HG02884 (cell line): ENCODE measurements around the gene EIF1AD.

Source experiments
- ATAC-seq: cut with Tn5 transposase; IDR thresholded peaks from one replicate; pipeline ENCODE4 v1.9.1; 2021; ENCODE audit warnings: mild to moderate bottlenecking, moderate library complexity; ENCODE audit not compliant: unreplicated experiment

EIF1AD gene

GRCh38 chr11:66006134-66006890, 4.4 kb upstream of the EIF1AD start:
- no peak for ATAC-seq

- no peak for ATAC-seq
These were observed 2.2 kb upstream of the EIF1AD start for GRCh38 chr11:66004186-66004585.

DNA sequence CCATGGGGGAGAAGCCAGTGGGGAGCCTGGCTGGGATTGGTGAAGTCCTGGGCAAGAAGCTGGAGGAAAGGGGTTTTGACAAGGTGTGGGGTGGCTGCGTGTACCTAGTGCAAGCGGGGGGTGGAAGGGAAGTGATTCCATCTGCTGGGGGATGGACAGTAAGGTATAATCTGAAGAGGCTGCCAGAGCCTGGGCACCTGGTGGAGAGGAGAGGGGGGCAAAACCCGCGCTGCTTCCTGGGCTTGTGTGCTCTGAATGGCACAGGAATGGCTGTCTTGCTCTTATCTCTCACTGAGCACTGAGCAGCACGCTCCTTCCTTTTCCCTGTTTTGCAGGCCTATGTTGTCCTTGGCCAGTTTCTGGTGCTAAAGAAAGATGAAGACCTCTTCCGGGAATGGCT, 1.3 kb upstream of the EIF1AD start:
- ATAC-seq, result no peak

- peak; percentile 37 for ATAC-seq
These were observed 780 bp upstream of the EIF1AD start for GRCh38 chr11:66002648-66003225.

DNA sequence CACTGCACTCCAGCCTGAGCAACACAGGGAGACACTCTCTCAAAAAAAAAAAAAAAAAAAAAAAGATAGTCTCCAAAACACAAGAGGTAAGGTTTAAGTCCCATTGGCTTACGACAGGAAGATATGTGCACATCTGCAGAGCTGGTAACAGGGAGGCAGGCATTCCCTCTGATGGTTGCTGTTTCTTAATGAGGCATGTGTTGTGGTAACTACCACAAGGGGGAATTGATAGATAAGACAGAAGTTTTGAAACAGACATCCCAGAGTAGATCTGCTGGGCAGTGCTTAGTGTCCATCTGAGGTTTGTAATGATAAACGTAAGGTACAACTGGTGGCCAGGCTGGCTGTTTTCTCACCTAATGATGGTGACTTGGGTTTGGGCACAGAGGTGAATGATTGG, 4.7 kb downstream of the EIF1AD start:
- ATAC-seq, result no peak

DNA sequence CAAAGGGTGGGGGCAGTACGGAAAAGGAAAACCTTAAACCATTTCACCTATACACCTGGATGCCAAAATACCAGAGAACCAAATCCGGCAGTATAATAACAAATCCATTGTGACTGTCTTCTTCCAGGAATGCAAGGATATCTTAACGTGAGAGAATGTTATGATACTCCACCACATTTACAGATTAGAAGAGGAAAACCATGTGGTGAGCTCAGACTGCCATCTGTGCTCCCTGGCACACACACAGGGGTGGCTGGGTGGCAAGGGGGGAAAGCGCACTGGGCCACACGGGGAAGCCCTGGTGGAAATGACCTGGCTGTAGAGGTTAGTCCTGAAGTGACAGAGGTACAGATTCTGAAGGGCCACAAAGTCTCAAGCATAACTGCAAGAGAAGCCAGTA, 9.9 kb downstream of the EIF1AD start:
- ATAC-seq, result no peak

DNA sequence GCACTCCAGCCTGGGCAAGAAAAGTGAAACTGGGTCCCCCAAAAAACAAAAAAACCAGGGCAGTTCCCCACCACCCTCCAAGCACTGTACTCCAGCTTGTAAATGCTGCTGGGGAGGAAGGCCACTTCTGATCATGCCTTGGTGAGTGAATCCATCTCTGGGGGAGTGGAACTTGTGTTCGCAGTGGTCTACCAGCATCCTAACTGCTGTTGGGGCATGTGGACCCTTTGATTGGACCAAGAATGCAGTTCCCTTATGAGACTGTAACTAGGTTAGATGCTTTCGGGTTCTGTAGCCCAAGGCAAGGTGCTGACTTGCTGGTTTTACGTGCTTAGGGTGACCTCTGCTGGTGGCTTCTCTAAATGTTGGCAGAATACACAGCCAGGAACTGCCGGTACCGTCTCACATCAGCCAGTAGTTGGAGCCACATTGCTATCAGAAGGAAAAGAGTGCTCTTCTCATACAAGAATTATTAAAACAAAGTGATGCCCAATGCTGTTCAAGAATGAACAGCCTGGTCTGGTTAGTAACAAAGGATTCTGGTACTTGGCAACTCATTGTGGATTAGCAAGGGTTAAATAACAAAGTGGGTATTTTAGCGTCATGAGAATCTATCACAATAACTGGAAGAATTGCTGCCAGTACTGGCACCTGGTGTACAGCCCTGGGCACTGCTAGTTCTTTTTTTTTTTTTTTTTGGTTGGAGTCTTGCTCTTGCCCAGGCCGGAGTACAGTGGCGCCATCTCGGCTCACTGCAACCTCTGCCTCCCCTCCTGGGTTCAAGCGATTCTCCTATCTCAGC, 13.0 kb downstream of the EIF1AD start:
- ATAC-seq, result no peak

- ATAC-seq, result no peak
These were observed 14.6 kb downstream of the EIF1AD start for GRCh38 chr11:65987336-65987735.

DNA sequence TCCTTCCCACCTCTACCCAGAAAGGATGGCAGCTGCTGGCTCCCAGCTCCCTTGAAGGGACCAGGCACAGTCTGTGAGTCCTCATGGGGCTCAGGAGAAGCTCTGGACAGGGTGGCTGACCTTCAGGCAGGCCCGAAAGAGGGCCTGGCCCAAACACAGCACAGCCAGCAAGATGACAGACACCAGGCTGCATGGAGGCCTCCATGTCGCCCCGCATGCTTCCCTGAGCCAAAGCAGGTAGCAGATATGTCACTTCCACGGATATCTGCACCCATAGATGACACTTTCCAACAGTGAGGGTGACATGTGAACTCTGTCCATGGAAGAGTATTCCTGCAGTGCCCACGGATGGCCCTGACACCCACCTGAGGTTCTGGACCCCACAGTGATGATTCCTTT, 18.4 kb downstream of the EIF1AD start:
- no peak for ATAC-seq

GRCh38 chr11:65982824-65983588, 19.0 kb downstream of the EIF1AD start:
- ATAC-seq, result no peak

- ATAC-seq, result no peak
These were observed 19.8 kb downstream of the EIF1AD start for GRCh38 chr11:65981972-65982823.

GRCh38 chr11:65981101-65981740, 20.7 kb downstream of the EIF1AD start:
- ATAC-seq, result no peak

DNA sequence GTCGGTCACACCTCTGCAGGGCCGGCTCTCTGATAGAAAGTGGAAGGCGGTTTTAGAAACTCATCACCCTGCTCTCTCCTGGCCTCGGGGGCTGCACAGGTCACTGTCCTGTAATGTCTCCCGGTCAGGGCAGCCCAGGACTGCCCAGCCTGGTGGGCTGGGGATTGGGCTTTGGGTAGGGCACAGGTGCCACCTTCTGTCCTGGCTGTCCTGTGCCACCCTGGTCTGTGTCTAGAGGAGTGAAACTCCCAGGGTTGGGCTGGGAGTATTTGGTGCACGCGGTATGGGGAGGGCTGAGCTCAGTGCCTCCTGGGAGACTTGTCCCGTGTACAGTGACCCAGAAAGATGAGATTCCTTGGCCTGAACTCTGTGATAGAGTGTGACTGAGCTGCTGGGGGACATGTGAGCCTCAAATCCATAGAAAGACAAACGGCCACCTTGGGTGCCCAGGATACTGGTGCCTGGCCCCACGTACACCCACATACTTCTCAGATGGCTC, 22.6 kb downstream of the EIF1AD start:
- no peak for ATAC-seq

DNA sequence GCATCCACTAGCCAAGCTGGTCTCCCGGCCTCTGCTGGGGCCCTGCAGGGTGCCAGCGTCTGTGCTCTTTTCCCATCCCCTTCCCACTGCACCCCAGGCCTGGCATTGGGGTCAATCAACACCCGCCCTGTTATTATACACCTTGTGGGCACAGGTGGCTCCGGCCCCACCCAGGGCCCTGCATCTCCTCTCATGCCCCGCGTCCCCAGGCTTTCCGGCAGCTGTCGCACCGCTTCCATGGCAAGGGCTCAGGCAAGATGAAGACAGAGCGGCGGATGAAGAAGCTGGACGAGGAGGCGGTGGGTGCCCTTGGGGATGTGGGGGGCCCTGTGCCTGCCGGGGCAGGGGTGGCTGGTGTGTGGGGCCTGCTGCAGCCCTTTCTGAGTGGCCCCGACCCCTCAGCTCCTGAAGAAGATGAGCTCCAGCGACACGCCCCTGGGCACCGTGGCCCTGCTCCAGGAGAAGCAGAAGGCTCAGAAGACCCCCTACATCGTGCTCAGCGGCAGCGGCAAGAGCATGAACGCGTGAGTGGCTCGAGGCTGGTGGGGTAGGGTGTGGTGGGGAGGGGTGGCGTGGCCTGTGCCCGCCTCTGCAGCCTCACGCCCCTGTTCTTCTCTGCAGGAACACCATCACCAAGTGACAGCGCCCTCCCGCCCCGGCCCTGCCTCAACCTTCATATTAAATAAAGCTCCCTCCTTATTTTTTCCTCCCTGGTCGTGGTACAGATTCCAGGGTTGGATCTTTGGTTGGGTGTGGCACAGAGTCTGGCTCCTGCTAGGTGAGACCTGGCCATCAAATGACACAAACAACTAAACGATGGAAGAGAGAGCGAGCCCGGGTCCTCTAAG, 23.3 kb downstream of the EIF1AD start:
- no peak for ATAC-seq

GRCh38 chr11:65977621-65978390, 24.2 kb downstream of the EIF1AD start:
- no peak for ATAC-seq

DNA sequence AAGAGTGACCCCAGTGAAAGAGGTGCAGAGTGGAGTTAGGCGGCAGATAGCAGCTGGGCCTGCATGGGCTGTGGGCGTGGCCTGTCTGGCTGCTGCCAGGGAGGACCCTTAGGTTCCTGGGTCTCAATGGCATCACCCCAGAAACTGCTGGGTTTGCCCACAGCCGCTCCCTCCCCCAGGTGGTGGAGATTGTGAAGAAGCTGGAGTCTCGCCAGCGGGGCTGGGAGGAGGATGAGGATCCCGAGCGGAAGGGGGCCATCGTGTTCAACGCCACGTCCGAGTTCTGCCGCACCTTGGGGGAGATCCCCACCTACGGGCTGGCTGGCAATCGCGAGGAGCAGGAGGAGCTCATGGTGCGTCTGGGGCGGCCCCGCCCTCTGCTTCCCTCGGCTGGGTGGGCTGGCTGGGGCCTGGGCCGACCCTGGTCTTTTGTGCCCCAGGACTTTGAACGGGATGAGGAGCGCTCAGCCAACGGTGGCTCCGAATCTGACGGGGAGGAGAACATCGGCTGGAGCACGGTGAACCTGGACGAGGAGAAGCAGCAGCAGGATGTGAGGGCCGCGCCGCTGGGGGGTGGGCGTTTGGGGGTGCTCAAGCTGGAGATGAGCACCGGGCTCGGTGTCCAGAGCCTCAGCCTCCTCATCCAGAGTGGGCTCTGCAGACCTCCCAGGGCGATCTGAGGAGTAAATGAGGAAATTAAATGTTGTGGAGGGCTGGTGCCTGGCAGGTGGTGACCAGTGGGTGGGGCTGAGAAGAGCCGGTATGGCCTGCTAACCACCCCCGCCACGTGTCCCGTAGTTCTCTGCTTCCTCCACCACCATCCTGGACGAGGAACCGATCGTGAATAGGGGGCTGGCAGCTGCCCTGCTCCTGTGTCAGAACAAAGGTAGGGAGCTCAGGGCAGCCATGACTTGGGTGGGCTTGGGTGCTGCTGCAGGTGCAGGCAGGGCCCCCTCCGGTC, 25.5 kb downstream of the EIF1AD start:
- ATAC-seq, result no peak

- ATAC-seq, result no peak
These were observed 26.2 kb downstream of the EIF1AD start for GRCh38 chr11:65975771-65976170.
